Memory B cell (primary cell): Measurements from ENCODE around the gene COLEC11.
"Not testable (repeated sequence)": the region's sequence is repeated elsewhere in the genome, so short reads cannot be mapped to it uniquely, and the experiment has no call there.

Source experiments
- ATAC-seq: fragments of 150-1000 bp; cut with Tn5 transposase; 2 replicates; pipeline ENCODE4 v1.10.0; 2021; ENCODE audit warnings: low read depth, mild to moderate bottlenecking, moderate library complexity
- DNase-seq, 2 donors: peaks; one replicate each; pipeline ENCODE4 v3.0.0; 2022; ENCODE audit warnings: low spot score in 2 of 2
- H3K27ac Mint-ChIP-seq: one replicate; pipeline ENCODE4 v1.8.0; 2022; ENCODE audit warnings: mild to moderate bottlenecking, moderate library complexity, mixed read lengths
- H3K27me3 Mint-ChIP-seq: one replicate; pipeline ENCODE4 v1.8.0; 2022; ENCODE audit warnings: mixed read lengths
- H3K36me3 Mint-ChIP-seq: one replicate; pipeline ENCODE4 v1.8.0; 2022; ENCODE audit warnings: mild to moderate bottlenecking, mixed read lengths
- H3K4me1 Mint-ChIP-seq: one replicate; pipeline ENCODE4 v1.8.0; 2022; ENCODE audit warnings: mixed read lengths
- H3K4me3 Mint-ChIP-seq: one replicate; pipeline ENCODE4 v1.8.0; 2022; ENCODE audit warnings: mild to moderate bottlenecking, moderate library complexity, mixed read lengths
- H3K9me3 Mint-ChIP-seq: one replicate; pipeline ENCODE4 v1.8.0; 2022; ENCODE audit warnings: mixed read lengths

COLEC11 gene

GRCh38 chr2:3575534-3576262, 19.2 kb upstream of the COLEC11 start:
- DNase-seq (peak; percentile 37 to 44), ATAC-seq (peak; percentile 27)
- Mint-ChIP-seq H3K9me3 (no peaks in the 10 kb centered on the region), H3K27ac (peak overlapping the region; percentile 95), H3K4me3 (peak overlapping the region; percentile 85), H3K27me3 (no peaks in the 10 kb centered on the region), H3K4me1 (peaks cover 33% of the 10 kb centered on the region), H3K36me3 (peaks cover 34% of the 10 kb centered on the region)

- peaks cover 36% of the 10 kb centered on the region for H3K36me3 Mint-ChIP-seq
- peaks cover 33% of the 10 kb centered on the region for H3K4me1 Mint-ChIP-seq
- not testable (repeated sequence) for DNase-seq, H3K9me3 Mint-ChIP-seq, H3K27me3 Mint-ChIP-seq, ATAC-seq
- H3K27ac Mint-ChIP-seq = peak overlapping the region; percentile 95
- peak overlapping the region; percentile 85 for H3K4me3 Mint-ChIP-seq
These were observed 18.7 kb upstream of the COLEC11 start for GRCh38 chr2:3576263-3576630.

GRCh38 chr2:3578987-3579386, 15.9 kb upstream of the COLEC11 start:
- Mint-ChIP-seq H3K36me3 (peaks cover 38% of the 10 kb centered on the region), H3K27ac (peak overlapping the region; percentile 95), H3K27me3 (no peaks in the 10 kb centered on the region), H3K9me3 (no peaks in the 10 kb centered on the region), H3K4me3 (no peak overlapping the region), H3K4me1 (peaks cover 33% of the 10 kb centered on the region)
- ATAC-seq = no peak
- no peak for DNase-seq

GRCh38 chr2:3580449-3580848, 14.5 kb upstream of the COLEC11 start:
- no peaks in the 10 kb centered on the region for H3K9me3 Mint-ChIP-seq
- no peak overlapping the region for H3K4me3 Mint-ChIP-seq
- no peaks in the 10 kb centered on the region for H3K27me3 Mint-ChIP-seq
- H3K36me3 Mint-ChIP-seq = peaks cover 38% of the 10 kb centered on the region
- peaks cover 33% of the 10 kb centered on the region for H3K4me1 Mint-ChIP-seq
- peak overlapping the region; percentile 95 for H3K27ac Mint-ChIP-seq
- DNase-seq (no peak), ATAC-seq (no peak)

- DNase-seq (no peak), ATAC-seq (no peak)
- Mint-ChIP-seq H3K9me3 (no peaks in the 10 kb centered on the region), H3K4me3 (no peak overlapping the region), H3K27ac (no peak overlapping the region), H3K36me3 (peaks cover 33% of the 10 kb centered on the region), H3K4me1 (peaks cover 24% of the 10 kb centered on the region), H3K27me3 (no peaks in the 10 kb centered on the region)
These were observed 13.3 kb upstream of the COLEC11 start for GRCh38 chr2:3581367-3582262.

GRCh38 chr2:3584076-3584475, 10.8 kb upstream of the COLEC11 start:
- Mint-ChIP-seq H3K9me3 (no peaks in the 10 kb centered on the region), H3K36me3 (peaks cover 16% of the 10 kb centered on the region), H3K4me3 (no peak overlapping the region), H3K4me1 (peaks cover 9% of the 10 kb centered on the region), H3K27ac (no peak overlapping the region), H3K27me3 (no peaks in the 10 kb centered on the region)
- no peak for DNase-seq
- no peak for ATAC-seq

GRCh38 chr2:3584608-3585260, 10.2 kb upstream of the COLEC11 start:
- Mint-ChIP-seq H3K4me3 (no peak overlapping the region), H3K4me1 (peaks cover 4% of the 10 kb centered on the region), H3K9me3 (no peaks in the 10 kb centered on the region), H3K27ac (no peak overlapping the region), H3K27me3 (no peaks in the 10 kb centered on the region), H3K36me3 (peaks cover 12% of the 10 kb centered on the region)
- ATAC-seq (no peak), DNase-seq (no peak)

GRCh38 chr2:3585261-3586109, 9.4 kb upstream of the COLEC11 start:
- H3K9me3 Mint-ChIP-seq = no peaks in the 10 kb centered on the region
- peaks cover 9% of the 10 kb centered on the region for H3K36me3 Mint-ChIP-seq
- no peak for DNase-seq
- H3K27ac Mint-ChIP-seq = no peak overlapping the region
- peaks cover under 1% of the 10 kb centered on the region for H3K4me1 Mint-ChIP-seq
- no peak overlapping the region for H3K4me3 Mint-ChIP-seq
- no peak for ATAC-seq
- no peaks in the 10 kb centered on the region for H3K27me3 Mint-ChIP-seq

GRCh38 chr2:3586220-3586619, 8.7 kb upstream of the COLEC11 start:
- peaks cover 6% of the 10 kb centered on the region for H3K36me3 Mint-ChIP-seq
- no peak overlapping the region for H3K4me3 Mint-ChIP-seq
- no peak for ATAC-seq
- no peaks in the 10 kb centered on the region for H3K9me3 Mint-ChIP-seq
- H3K27me3 Mint-ChIP-seq = no peaks in the 10 kb centered on the region
- H3K27ac Mint-ChIP-seq = no peak overlapping the region
- DNase-seq = no peak
- no peaks in the 10 kb centered on the region for H3K4me1 Mint-ChIP-seq

GRCh38 chr2:3587021-3587420, 7.9 kb upstream of the COLEC11 start:
- H3K27ac Mint-ChIP-seq = no peak overlapping the region
- H3K4me1 Mint-ChIP-seq = no peaks in the 10 kb centered on the region
- H3K27me3 Mint-ChIP-seq = no peaks in the 10 kb centered on the region
- peaks cover 4% of the 10 kb centered on the region for H3K36me3 Mint-ChIP-seq
- ATAC-seq = no peak
- no peak overlapping the region for H3K4me3 Mint-ChIP-seq
- no peak for DNase-seq
- no peaks in the 10 kb centered on the region for H3K9me3 Mint-ChIP-seq

- ATAC-seq (no peak), DNase-seq (no peak)
- no peak overlapping the region for H3K27ac Mint-ChIP-seq
- no peaks in the 10 kb centered on the region for H3K4me1 Mint-ChIP-seq
- H3K36me3 Mint-ChIP-seq = peaks cover 6% of the 10 kb centered on the region
- no peaks in the 10 kb centered on the region for H3K9me3 Mint-ChIP-seq
- no peak overlapping the region for H3K4me3 Mint-ChIP-seq
- no peaks in the 10 kb centered on the region for H3K27me3 Mint-ChIP-seq
These were observed 7.5 kb upstream of the COLEC11 start for GRCh38 chr2:3587432-3587831.

- Mint-ChIP-seq H3K4me1 (no peaks in the 10 kb centered on the region), H3K27ac (no peak overlapping the region), H3K9me3 (no peaks in the 10 kb centered on the region), H3K27me3 (no peaks in the 10 kb centered on the region), H3K36me3 (peaks cover 10% of the 10 kb centered on the region), H3K4me3 (no peak overlapping the region)
- DNase-seq (no peak), ATAC-seq (no peak)
These were observed 6.8 kb upstream of the COLEC11 start for GRCh38 chr2:3588084-3588483.

- DNase-seq (no peak), ATAC-seq (no peak)
- Mint-ChIP-seq H3K36me3 (peaks cover 10% of the 10 kb centered on the region), H3K4me1 (no peaks in the 10 kb centered on the region), H3K4me3 (no peak overlapping the region), H3K27me3 (no peaks in the 10 kb centered on the region), H3K27ac (no peak overlapping the region), H3K9me3 (no peaks in the 10 kb centered on the region)
These were observed 5.8 kb upstream of the COLEC11 start for GRCh38 chr2:3589086-3589485.
